ENCODE measurements around the gene ADGRD1.

Gene ADGRD1

GRCh38 chr12:131045705-131046460 is 92.2 kb downstream of the ADGRD1 start:
- DNase-seq, result no peak

- DNase-seq, result peak; percentile 26
Measured at GRCh38 chr12:131046813-131047788, 93.4 kb downstream of the ADGRD1 start.

- no peak for DNase-seq
Measured at GRCh38 chr12:131047789-131048610, 94.3 kb downstream of the ADGRD1 start.

GRCh38 chr12:131048611-131048990 is 94.9 kb downstream of the ADGRD1 start:
- DNase-seq, result no peak

GRCh38 chr12:131049002-131049401 is 95.3 kb downstream of the ADGRD1 start:
- DNase-seq, result no peak

GRCh38 chr12:131049549-131050339 is 96.0 kb downstream of the ADGRD1 start:
- DNase-seq, result no peak

GRCh38 chr12:131050463-131051154 is 96.9 kb downstream of the ADGRD1 start:
- DNase-seq, result no peak

GRCh38 chr12:131051155-131051473 is 97.4 kb downstream of the ADGRD1 start:
- no peak for DNase-seq

- DNase-seq, result no peak
Measured at GRCh38 chr12:131052063-131052781, 98.5 kb downstream of the ADGRD1 start.

- no peak for DNase-seq
Measured at GRCh38 chr12:131052929-131053328, 99.2 kb downstream of the ADGRD1 start.

- DNase-seq, result no peak
Measured at GRCh38 chr12:131053567-131053966, 99.9 kb downstream of the ADGRD1 start.

- DNase-seq, result no peak
Measured at GRCh38 chr12:131054345-131055092, 100.8 kb downstream of the ADGRD1 start.

GRCh38 chr12:131055093-131055465 is 101.4 kb downstream of the ADGRD1 start:
- no peak for DNase-seq

GRCh38 chr12:131055596-131056233 is 102.0 kb downstream of the ADGRD1 start:
- DNase-seq, result no peak

GRCh38 chr12:131056626-131057025 is 102.9 kb downstream of the ADGRD1 start:
- no peak for DNase-seq

GRCh38 chr12:131057211-131057721 is 103.6 kb downstream of the ADGRD1 start:
- DNase-seq, result no peak

- no peak for DNase-seq
Measured at GRCh38 chr12:131057722-131058515, 104.2 kb downstream of the ADGRD1 start.

GRCh38 chr12:131058700-131059099 is 105.0 kb downstream of the ADGRD1 start:
- no peak for DNase-seq
